Neural cell (in vitro differentiated cells): ENCODE results near the gene AP2A2. TPM values are rescaled to one million over a fixed set of nuclear protein-coding genes. Genes with fewer than 3 reads are reported as not detected.

Source experiments
- H2AFZ ChIP-seq: fragments of 200-600, 300-800 bp; sonication (generic), shearing (Covaris generic); 2 replicates; pipeline ENCODE4 v1.6.0; 2014; ENCODE audit warnings: low read depth, mild to moderate bottlenecking, antibody characterized with exemption, low read length, moderate library complexity
- H3F3A ChIP-seq: fragments of 200-600 bp; shearing (Covaris generic); 2 replicates; pipeline ENCODE4 v1.6.1; 2016; ENCODE audit warnings: mild to moderate bottlenecking, moderate library complexity, mixed read lengths, antibody characterized with exemption, low read length; ENCODE audit not compliant: insufficient read depth, poor library complexity, severe bottlenecking
- H3K27ac ChIP-seq: fragments of 200-600, 300-800 bp; sonication (generic), shearing (Covaris generic); 2 replicates; pipeline ENCODE4 v1.5.1; 2014; ENCODE audit warnings: mild to moderate bottlenecking, low read length, moderate library complexity
- H3K27me3 ChIP-seq: fragments of 300-800, 200-600 bp; sonication (generic), shearing (Covaris generic); 2 replicates; pipeline ENCODE4 v1.6.0; 2014; ENCODE audit warnings: mild to moderate bottlenecking, low read depth, low read length, moderate library complexity; ENCODE audit not compliant: insufficient read depth
- H3K36me3 ChIP-seq: fragments of 300-800, 200-600 bp; sonication (generic), shearing (Covaris generic); 2 replicates; pipeline ENCODE4 v1.5.1; 2014; ENCODE audit warnings: mild to moderate bottlenecking, antibody characterized with exemption, low read length, moderate library complexity; ENCODE audit not compliant: insufficient read depth
- H3K4me2 ChIP-seq: fragments of 300-800, 200-600 bp; sonication (generic), shearing (Covaris generic); 2 replicates; pipeline ENCODE4 v1.6.0; 2014; ENCODE audit warnings: mild to moderate bottlenecking, low read length
- H3K4me3 ChIP-seq: fragments of 300-800, 200-600 bp; sonication (generic), shearing (Covaris generic); 2 replicates; pipeline ENCODE4 v1.5.1; 2014; ENCODE audit warnings: mild to moderate bottlenecking, low read length, moderate library complexity
- H3K79me2 ChIP-seq: fragments of 200-600 bp; shearing (Covaris generic); replicated peaks from 2 replicates; pipeline ENCODE4 v1.6.0; 2014; ENCODE audit warnings: mild to moderate bottlenecking, low read length, moderate library complexity; ENCODE audit not compliant: insufficient read depth
- H3K9ac ChIP-seq: fragments of 300-800, 200-600 bp; sonication (generic), shearing (Covaris generic); 2 replicates; pipeline ENCODE4 v1.6.1; 2016; ENCODE audit warnings: mild to moderate bottlenecking, low read length, mixed read lengths
- H3K9me2 ChIP-seq: fragments of 200-600 bp; shearing (Covaris generic); 2 replicates; pipeline ENCODE4 v1.6.1; 2016; ENCODE audit warnings: mild to moderate bottlenecking, low read length, mixed read lengths; ENCODE audit not compliant: insufficient read depth
- H3K9me3 ChIP-seq: fragments of 200-600, 300-800 bp; sonication (generic), shearing (Covaris generic); 2 replicates; pipeline ENCODE4 v1.6.1; 2016; ENCODE audit warnings: mild to moderate bottlenecking, mixed run types, low read length, moderate library complexity, mixed read lengths
- H4K20me1 ChIP-seq: fragments of 200-600 bp; shearing (Covaris generic); 2 replicates; pipeline ENCODE4 v1.6.1; 2016; ENCODE audit warnings: mild to moderate bottlenecking, mixed run types; ENCODE audit not compliant: insufficient read depth
- EP300 ChIP-seq: fragments of 450-650 bp; conservative IDR thresholded peaks from 2 replicates; pipeline ENCODE4 v1.6.1; 2014; ENCODE audit warnings: antibody characterized with exemption, mild to moderate bottlenecking, moderate library complexity; ENCODE audit not compliant: poor library complexity, severe bottlenecking
- EZH2 ChIP-seq: fragments of 200-600, 300-800 bp; shearing (Covaris generic), sonication (generic); IDR thresholded peaks from 2 replicates; pipeline ENCODE4 v1.6.1; 2014; ENCODE audit warnings: antibody characterized with exemption, low read length, borderline replicate concordance, mild to moderate bottlenecking; ENCODE audit not compliant: insufficient read depth, poor library complexity, severe bottlenecking
- MXI1 ChIP-seq: fragments of 450-650 bp; conservative IDR thresholded peaks from 2 replicates; pipeline ENCODE4 v1.6.1; 2014; ENCODE audit warnings: antibody characterized with exemption, mild to moderate bottlenecking; ENCODE audit not compliant: poor library complexity, severe bottlenecking
- POLR2AphosphoS5 ChIP-seq: IDR thresholded peaks from 2 replicates; pipeline ENCODE4 v1.6.1; 2012
- RAD21 ChIP-seq: fragments of 450-650 bp; conservative IDR thresholded peaks from 2 replicates; pipeline ENCODE4 v1.6.1; 2014; ENCODE audit warnings: antibody characterized with exemption, mild to moderate bottlenecking, moderate library complexity
- SMC3 ChIP-seq: fragments of 450-650 bp; conservative IDR thresholded peaks from 2 replicates; pipeline ENCODE4 v1.6.1; 2014; ENCODE audit warnings: antibody characterized with exemption, mild to moderate bottlenecking, moderate library complexity; ENCODE audit not compliant: poor library complexity
- TAF1 ChIP-seq: IDR thresholded peaks from 2 replicates; pipeline ENCODE4 v1.6.1; 2012; ENCODE audit warnings: low read depth
- polyA plus RNA-seq: library from polyadenylated mRNA; depleted of rRNA; stranded (reverse); fragments of >200 nt; gene quantifications from 2 replicates; pipeline ENCODE4 v1.2.3, GENCODE V29; 2014
- TF ChIP-seq, protein P1 (sequence below): fragments of 450-650 bp; IDR thresholded peaks from 2 replicates; pipeline ENCODE4 v1.5.1; 2014; ENCODE audit warnings: antibody characterized with exemption, mild to moderate bottlenecking, moderate library complexity; ENCODE audit not compliant: poor library complexity, severe bottlenecking
- TF ChIP-seq, protein P2 (sequence below): IDR thresholded peaks from 2 replicates; pipeline ENCODE4 v1.6.1; 2012; ENCODE audit warnings: borderline replicate concordance

The AP2A2 gene
- polyA plus RNA-seq, 1 donor from 2014 or later, result 46.5 TPM

DNA sequence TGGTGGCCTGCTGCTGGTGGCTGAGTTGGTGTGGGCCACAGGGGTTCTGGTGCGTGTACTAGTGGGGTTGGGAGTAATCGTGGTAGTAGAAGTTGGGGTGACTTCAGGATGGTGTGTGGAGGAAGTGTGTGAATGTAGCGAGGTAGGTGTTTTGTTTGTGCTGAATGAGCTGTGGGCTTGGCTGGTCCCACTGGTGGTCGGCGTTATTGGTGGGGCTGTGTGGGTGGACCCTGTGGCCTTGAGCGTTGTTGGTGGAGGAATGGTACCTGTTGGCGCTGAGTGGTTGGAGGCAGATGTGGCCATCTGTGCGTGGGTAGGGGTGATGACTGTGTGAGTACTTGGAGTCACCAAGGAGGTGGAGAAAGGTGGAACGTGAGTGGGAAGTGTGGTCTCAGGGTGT lies 92.4 kb downstream of the AP2A2 start:
- no peak overlapping the region for H3K27ac ChIP-seq
- TF ChIP-seq MXI1 (no peak), POLR2AphosphoS5 (no peak), RAD21 (no peak), EZH2 (no peak), SMC3 (no peak), EP300 (no peak), TAF1 (no peak)
- TF ChIP-seq, protein P1, sequence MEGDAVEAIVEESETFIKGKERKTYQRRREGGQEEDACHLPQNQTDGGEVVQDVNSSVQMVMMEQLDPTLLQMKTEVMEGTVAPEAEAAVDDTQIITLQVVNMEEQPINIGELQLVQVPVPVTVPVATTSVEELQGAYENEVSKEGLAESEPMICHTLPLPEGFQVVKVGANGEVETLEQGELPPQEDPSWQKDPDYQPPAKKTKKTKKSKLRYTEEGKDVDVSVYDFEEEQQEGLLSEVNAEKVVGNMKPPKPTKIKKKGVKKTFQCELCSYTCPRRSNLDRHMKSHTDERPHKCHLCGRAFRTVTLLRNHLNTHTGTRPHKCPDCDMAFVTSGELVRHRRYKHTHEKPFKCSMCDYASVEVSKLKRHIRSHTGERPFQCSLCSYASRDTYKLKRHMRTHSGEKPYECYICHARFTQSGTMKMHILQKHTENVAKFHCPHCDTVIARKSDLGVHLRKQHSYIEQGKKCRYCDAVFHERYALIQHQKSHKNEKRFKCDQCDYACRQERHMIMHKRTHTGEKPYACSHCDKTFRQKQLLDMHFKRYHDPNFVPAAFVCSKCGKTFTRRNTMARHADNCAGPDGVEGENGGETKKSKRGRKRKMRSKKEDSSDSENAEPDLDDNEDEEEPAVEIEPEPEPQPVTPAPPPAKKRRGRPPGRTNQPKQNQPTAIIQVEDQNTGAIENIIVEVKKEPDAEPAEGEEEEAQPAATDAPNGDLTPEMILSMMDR, result no peak
- TF ChIP-seq, protein P2, sequence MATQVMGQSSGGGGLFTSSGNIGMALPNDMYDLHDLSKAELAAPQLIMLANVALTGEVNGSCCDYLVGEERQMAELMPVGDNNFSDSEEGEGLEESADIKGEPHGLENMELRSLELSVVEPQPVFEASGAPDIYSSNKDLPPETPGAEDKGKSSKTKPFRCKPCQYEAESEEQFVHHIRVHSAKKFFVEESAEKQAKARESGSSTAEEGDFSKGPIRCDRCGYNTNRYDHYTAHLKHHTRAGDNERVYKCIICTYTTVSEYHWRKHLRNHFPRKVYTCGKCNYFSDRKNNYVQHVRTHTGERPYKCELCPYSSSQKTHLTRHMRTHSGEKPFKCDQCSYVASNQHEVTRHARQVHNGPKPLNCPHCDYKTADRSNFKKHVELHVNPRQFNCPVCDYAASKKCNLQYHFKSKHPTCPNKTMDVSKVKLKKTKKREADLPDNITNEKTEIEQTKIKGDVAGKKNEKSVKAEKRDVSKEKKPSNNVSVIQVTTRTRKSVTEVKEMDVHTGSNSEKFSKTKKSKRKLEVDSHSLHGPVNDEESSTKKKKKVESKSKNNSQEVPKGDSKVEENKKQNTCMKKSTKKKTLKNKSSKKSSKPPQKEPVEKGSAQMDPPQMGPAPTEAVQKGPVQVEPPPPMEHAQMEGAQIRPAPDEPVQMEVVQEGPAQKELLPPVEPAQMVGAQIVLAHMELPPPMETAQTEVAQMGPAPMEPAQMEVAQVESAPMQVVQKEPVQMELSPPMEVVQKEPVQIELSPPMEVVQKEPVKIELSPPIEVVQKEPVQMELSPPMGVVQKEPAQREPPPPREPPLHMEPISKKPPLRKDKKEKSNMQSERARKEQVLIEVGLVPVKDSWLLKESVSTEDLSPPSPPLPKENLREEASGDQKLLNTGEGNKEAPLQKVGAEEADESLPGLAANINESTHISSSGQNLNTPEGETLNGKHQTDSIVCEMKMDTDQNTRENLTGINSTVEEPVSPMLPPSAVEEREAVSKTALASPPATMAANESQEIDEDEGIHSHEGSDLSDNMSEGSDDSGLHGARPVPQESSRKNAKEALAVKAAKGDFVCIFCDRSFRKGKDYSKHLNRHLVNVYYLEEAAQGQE, result no peak
- no peaks in the 10 kb centered on the region for H4K20me1 ChIP-seq

DNA sequence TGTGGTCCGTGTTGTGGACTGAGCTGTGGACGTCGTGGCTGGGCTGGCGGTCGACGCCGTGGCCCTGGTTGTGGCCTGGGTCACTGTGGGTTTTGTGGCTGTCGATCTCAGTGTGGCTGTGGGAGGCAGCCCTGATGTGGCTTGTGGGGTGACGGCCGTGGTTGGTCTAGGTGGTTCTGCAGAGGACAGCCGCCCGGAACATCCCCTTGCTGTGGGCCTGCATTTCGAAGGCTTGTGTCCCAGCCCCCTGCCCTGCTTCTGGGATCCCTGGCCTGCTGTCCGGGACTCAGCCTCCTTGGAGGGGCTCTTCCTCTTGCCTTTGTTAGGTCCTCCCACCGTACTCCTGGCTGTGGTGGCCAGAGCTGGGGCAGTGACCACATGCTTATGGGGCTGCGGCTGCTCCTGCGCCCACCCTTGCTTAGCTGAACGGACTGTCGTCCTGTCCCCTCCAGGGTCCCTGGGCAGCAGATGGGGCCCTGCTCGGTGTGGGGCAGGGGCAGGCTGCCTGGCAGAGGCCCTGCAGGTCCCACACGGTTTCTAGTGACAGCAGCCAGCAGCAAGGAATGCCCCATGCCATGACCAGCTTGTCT lies 93.7 kb downstream of the AP2A2 start:
- Histone ChIP-seq H2AFZ (no peak overlapping the region), H3F3A (no peaks in the 10 kb centered on the region), H3K27me3 (no peaks in the 10 kb centered on the region), H3K4me2 (no peak overlapping the region), H3K9me2 (no peaks in the 10 kb centered on the region), H3K4me3 (no peak overlapping the region), H4K20me1 (no peaks in the 10 kb centered on the region), H3K27ac (no peak overlapping the region), H3K9me3 (no peaks in the 10 kb centered on the region), H3K36me3 (no peaks in the 10 kb centered on the region), H3K79me2 (no peaks in the 10 kb centered on the region), H3K9ac (no peak overlapping the region)
- TF ChIP-seq EZH2 (no peak), SMC3 (no peak), TAF1 (no peak), MXI1 (no peak), EP300 (no peak), RAD21 (no peak), POLR2AphosphoS5 (no peak)
- TF ChIP-seq, protein P1, result no peak
- TF ChIP-seq, protein P2, result no peak

More for the DNA sequence above, 92.4 kb downstream of the AP2A2 start:
- Histone ChIP-seq H3F3A (no peaks in the 10 kb centered on the region), H3K9me2 (no peaks in the 10 kb centered on the region), H3K27me3 (no peaks in the 10 kb centered on the region), H3K4me3 (no peak overlapping the region), H3K36me3 (no peaks in the 10 kb centered on the region), H3K79me2 (no peaks in the 10 kb centered on the region), H3K4me2 (no peak overlapping the region), H3K9ac (no peak overlapping the region), H3K9me3 (no peaks in the 10 kb centered on the region), H2AFZ (no peak overlapping the region)
